HEK293 (cell line): Measurements from ENCODE around the gene ERCC6L.
A peak's percentile ranks its signal among the peaks of the same experiment; 100 is the strongest.

Source experiments
- CTCF ChIA-PET: fragments of 350-600 bp; formaldehyde crosslinking; extraction: SDS; loops from one replicate; lab custom pipeline; 2021; ENCODE audit warnings: antibody characterized with exemption; lab: Yijun Ruan, JAX
- POLR2A ChIA-PET: fragments of 300-600 bp; formaldehyde crosslinking; extraction: SDS; loops from one replicate; lab custom pipeline; 2020; ENCODE audit warnings: antibody characterized with exemption, inconsistent platforms; lab: Yijun Ruan, JAX
- H3K27ac ChIP-seq: fragments of 200-500 bp; sonication (Bioruptor generic); 2 replicates; pipeline ENCODE4 v1.5.1; 2014; ENCODE audit warnings: low read depth, low read length, control low read depth, inconsistent platforms; ENCODE audit errors: extremely low read depth
- H3K36me3 ChIP-seq, 2 experiments: fragments of 200-500 bp in 1 of 2; sonication (Bioruptor generic) in 1 of 2; 1 replicate in 1 of 2; 2 replicates in 1 of 2; pipeline ENCODE4 v1.5.1; 2014 to 2017; ENCODE audit warnings: inconsistent platforms in 2 of 2, low read length in 2 of 2; ENCODE audit not compliant: control insufficient read depth in 2 of 2, insufficient read depth in 1 of 2
- H3K4me1 ChIP-seq: fragments of 200-500 bp; sonication (Bioruptor generic); 2 replicates; pipeline ENCODE4 v1.5.1; 2014; ENCODE audit warnings: mild to moderate bottlenecking, low read length, inconsistent platforms; ENCODE audit not compliant: control insufficient read depth, insufficient read depth
- H3K4me3 ChIP-seq: 2 replicates; pipeline ENCODE4 v1.5.1; 2011; ENCODE audit warnings: low read depth, mild to moderate bottlenecking, control low read depth, low read length, moderate library complexity
- H3K9me3 ChIP-seq: fragments of 200-500 bp; sonication (Bioruptor generic); 2 replicates; pipeline ENCODE4 v1.5.1; 2014; ENCODE audit warnings: low read depth, low read length, inconsistent platforms; ENCODE audit not compliant: control insufficient read depth, insufficient read depth
- BCL11A ChIP-seq: fragments of 450-650 bp; formaldehyde crosslinking; IDR thresholded peaks from 2 replicates; pipeline ENCODE4 v1.5.1; 2016; ENCODE audit warnings: low read depth, missing biosample characterization, missing genetic modification characterization
- KLF10 ChIP-seq: fragments of 450-650 bp; IDR thresholded peaks from 2 replicates; pipeline ENCODE4 v1.5.1; 2018; ENCODE audit warnings: missing biosample characterization, mild to moderate bottlenecking, missing genetic modification characterization
- KLF7 ChIP-seq: fragments of 450-650 bp; formaldehyde crosslinking; IDR thresholded peaks from 2 replicates; pipeline ENCODE4 v1.5.1; 2016; ENCODE audit warnings: missing biosample characterization, missing genetic modification characterization, borderline replicate concordance
- MYNN ChIP-seq: fragments of 450-650 bp; formaldehyde crosslinking; IDR thresholded peaks from 2 replicates; pipeline ENCODE4 v1.5.1; 2016; ENCODE audit warnings: missing biosample characterization, missing genetic modification characterization, borderline replicate concordance
- OVOL3 ChIP-seq: fragments of 450-650 bp; formaldehyde crosslinking; IDR thresholded peaks from 2 replicates; pipeline ENCODE4 v1.5.1; 2016; ENCODE audit warnings: missing biosample characterization, missing genetic modification characterization
- REPIN1 ChIP-seq: fragments of 450-650 bp; formaldehyde crosslinking; IDR thresholded peaks from 2 replicates; pipeline ENCODE4 v1.5.1; 2017; ENCODE audit warnings: missing biosample characterization, missing genetic modification characterization, low read depth
- SP7 ChIP-seq: fragments of 450-650 bp; formaldehyde crosslinking; IDR thresholded peaks from 2 replicates; pipeline ENCODE4 v1.5.1; 2016; ENCODE audit warnings: missing biosample characterization, missing genetic modification characterization
- ZNF155 ChIP-seq: fragments of 450-650 bp; formaldehyde crosslinking; IDR thresholded peaks from 2 replicates; pipeline ENCODE4 v1.5.1; 2016; ENCODE audit warnings: missing biosample characterization, missing genetic modification characterization
- ZNF394 ChIP-seq: fragments of 450-650 bp; formaldehyde crosslinking; IDR thresholded peaks from 2 replicates; pipeline ENCODE4 v1.5.1; 2016; ENCODE audit warnings: missing biosample characterization, missing genetic modification characterization, mild to moderate bottlenecking, moderate library complexity, borderline replicate concordance
- ZNF416 ChIP-seq: fragments of 450-650 bp; formaldehyde crosslinking; IDR thresholded peaks from 2 replicates; pipeline ENCODE4 v1.5.1; 2016; ENCODE audit warnings: missing biosample characterization, missing genetic modification characterization
- ZNF521 ChIP-seq: fragments of 450-650 bp; formaldehyde crosslinking; IDR thresholded peaks from 2 replicates; pipeline ENCODE4 v1.5.1; 2017; ENCODE audit warnings: missing biosample characterization, mild to moderate bottlenecking, missing genetic modification characterization
- ZNF529 ChIP-seq: fragments of 450-650 bp; formaldehyde crosslinking; IDR thresholded peaks from 2 replicates; pipeline ENCODE4 v1.5.1; 2017; ENCODE audit warnings: missing genetic modification characterization, missing biosample characterization; ENCODE audit not compliant: insufficient replicate concordance
- ZNF530 ChIP-seq: fragments of 450-650 bp; formaldehyde crosslinking; IDR thresholded peaks from 2 replicates; pipeline ENCODE4 v1.5.1; 2016; ENCODE audit warnings: low read depth, missing biosample characterization, missing genetic modification characterization
- ZNF548 ChIP-seq: fragments of 450-650 bp; formaldehyde crosslinking; IDR thresholded peaks from 2 replicates; pipeline ENCODE4 v1.5.1; 2016; ENCODE audit warnings: missing biosample characterization, missing genetic modification characterization
- ZNF549 ChIP-seq: fragments of 450-650 bp; IDR thresholded peaks from 2 replicates; pipeline ENCODE4 v1.5.1; 2018; ENCODE audit warnings: missing biosample characterization, missing genetic modification characterization, mild to moderate bottlenecking, inconsistent platforms, moderate library complexity
- ZNF629 ChIP-seq: fragments of 450-650 bp; formaldehyde crosslinking; IDR thresholded peaks from 2 replicates; pipeline ENCODE4 v1.5.1; 2017; ENCODE audit warnings: missing biosample characterization, missing genetic modification characterization
- ZNF654 ChIP-seq: fragments of 450-650 bp; formaldehyde crosslinking; IDR thresholded peaks from 2 replicates; pipeline ENCODE4 v1.5.1; 2016; ENCODE audit warnings: low read depth, missing biosample characterization, missing genetic modification characterization
- ZNF76 ChIP-seq: fragments of 450-650 bp; formaldehyde crosslinking; IDR thresholded peaks from 2 replicates; pipeline ENCODE4; 2016; ENCODE audit warnings: low read depth, missing biosample characterization, missing genetic modification characterization, borderline replicate concordance
- TF ChIP-seq, protein P1 (sequence below): fragments of 450-650 bp; formaldehyde crosslinking; conservative IDR thresholded peaks from 2 replicates; pipeline ENCODE4 v1.5.1; 2016; ENCODE audit warnings: low read depth, missing biosample characterization, missing genetic modification characterization
- TF ChIP-seq, protein P2 (sequence below): fragments of 450-650 bp; formaldehyde crosslinking; IDR thresholded peaks from 2 replicates; pipeline ENCODE4 v1.5.1; 2017; ENCODE audit warnings: missing biosample characterization, mild to moderate bottlenecking, missing genetic modification characterization, moderate library complexity
- TF ChIP-seq, protein P3 (sequence below): fragments of 450-650 bp; formaldehyde crosslinking; IDR thresholded peaks from 2 replicates; pipeline ENCODE4 v1.5.1; 2016; ENCODE audit warnings: missing biosample characterization, missing genetic modification characterization
- TF ChIP-seq, protein P4 (sequence below): fragments of 450-650 bp; formaldehyde crosslinking; IDR thresholded peaks from 2 replicates; pipeline ENCODE4; 2016; ENCODE audit warnings: missing biosample characterization, missing genetic modification characterization

Gene ERCC6L

DNA sequence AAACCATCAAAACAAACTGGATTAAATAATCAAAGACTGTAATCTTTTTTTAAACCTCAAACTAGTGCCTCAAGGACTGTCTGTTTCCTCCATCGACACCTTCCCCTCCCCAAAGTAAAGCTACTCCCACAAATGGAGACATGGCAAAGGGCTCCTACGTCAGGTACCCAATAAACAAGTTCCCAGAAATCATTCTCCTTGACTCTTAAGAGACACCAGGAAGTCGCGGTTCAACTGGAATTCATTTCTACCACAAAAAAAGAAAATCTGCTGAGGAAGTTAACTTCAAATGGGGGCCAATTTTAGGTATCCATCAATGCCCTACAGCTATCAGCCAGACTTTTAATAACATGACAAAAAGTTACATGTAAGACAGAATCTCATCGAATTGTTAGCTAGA lies 35.7 kb upstream of the ERCC6L start:
- TF ChIP-seq ZNF529 (tag by site-specific recombination): no peak
- TF ChIP-seq, all 188 proteins: peak for 0
- Histone ChIP-seq H3K4me1 (peaks cover 10% of the 10 kb centered on the region), H3K27ac (no peak overlapping the region), H3K4me3 (no peak overlapping the region; the same call in 1 of the 2 replicates), H3K9me3 (no peaks in the 10 kb centered on the region), H3K36me3 (peaks cover 68 to 72% of the 10 kb centered on the region in 2 experiments)
- POLR2A ChIA-PET: interaction anchor here (1.0 to 3.6 kb wide), 2 partner anchors 11 to 36 kb away, joined by 6 to 60 read pairs; partner anchors contain the start of gene ERCC6L
- CTCF ChIA-PET: interaction anchor here (0.6 to 3.3 kb wide), 3 partner anchors 30 to 1283 kb away, joined by 3 to 44 read pairs (median 4); no protein-coding TSS in a partner anchor

DNA sequence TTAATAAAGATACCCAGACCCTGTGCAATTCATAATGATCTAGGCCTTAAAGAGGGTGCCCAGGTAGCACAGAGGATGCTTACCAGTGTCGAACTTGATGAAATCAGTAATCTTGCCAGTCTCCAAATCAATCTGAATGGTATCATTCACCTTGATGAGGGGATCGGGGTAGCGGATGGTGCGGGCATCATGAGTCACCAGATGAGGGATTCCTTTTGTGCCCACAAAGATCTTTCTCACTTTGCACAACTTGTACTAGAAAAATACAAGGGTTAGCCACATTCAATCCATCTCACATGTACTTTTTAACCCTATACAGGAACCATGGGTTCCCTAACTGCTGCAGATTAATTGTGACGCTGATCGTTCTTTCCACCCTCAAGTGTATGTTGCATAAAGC lies 34.9 kb upstream of the ERCC6L start:
- peaks cover 10% of the 10 kb centered on the region for H3K4me1 ChIP-seq
- TF ChIP-seq ZNF548 (tag by site-specific recombination): no peak
- no peak for TF ChIP-seq BCL11A (tag by site-specific recombination)
- no peak for TF ChIP-seq KLF10 (tag by site-specific recombination)
- TF ChIP-seq, protein P1, sequence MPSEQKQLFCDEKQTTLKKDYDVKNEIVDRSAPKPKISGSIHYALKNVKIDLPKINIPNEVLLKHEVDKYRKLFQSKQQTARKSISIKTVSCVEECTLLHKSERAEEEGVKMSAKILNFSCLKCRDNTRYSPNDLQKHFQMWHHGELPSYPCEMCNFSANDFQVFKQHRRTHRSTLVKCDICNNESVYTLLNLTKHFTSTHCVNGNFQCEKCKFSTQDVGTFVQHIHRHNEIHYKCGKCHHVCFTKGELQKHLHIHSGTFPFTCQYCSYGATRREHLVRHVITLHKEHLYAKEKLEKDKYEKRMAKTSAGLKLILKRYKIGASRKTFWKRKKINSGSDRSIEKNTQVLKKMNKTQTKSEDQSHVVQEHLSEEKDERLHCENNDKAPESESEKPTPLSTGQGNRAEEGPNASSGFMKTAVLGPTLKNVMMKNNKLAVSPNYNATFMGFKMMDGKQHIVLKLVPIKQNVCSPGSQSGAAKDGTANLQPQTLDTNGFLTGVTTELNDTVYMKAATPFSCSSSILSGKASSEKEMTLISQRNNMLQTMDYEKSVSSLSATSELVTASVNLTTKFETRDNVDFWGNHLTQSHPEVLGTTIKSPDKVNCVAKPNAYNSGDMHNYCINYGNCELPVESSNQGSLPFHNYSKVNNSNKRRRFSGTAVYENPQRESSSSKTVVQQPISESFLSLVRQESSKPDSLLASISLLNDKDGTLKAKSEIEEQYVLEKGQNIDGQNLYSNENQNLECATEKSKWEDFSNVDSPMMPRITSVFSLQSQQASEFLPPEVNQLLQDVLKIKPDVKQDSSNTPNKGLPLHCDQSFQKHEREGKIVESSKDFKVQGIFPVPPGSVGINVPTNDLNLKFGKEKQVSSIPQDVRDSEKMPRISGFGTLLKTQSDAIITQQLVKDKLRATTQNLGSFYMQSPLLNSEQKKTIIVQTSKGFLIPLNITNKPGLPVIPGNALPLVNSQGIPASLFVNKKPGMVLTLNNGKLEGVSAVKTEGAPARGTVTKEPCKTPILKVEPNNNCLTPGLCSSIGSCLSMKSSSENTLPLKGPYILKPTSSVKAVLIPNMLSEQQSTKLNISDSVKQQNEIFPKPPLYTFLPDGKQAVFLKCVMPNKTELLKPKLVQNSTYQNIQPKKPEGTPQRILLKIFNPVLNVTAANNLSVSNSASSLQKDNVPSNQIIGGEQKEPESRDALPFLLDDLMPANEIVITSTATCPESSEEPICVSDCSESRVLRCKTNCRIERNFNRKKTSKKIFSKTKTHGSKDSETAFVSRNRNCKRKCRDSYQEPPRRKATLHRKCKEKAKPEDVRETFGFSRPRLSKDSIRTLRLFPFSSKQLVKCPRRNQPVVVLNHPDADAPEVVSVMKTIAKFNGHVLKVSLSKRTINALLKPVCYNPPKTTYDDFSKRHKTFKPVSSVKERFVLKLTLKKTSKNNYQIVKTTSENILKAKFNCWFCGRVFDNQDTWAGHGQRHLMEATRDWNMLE: no peak
- TF ChIP-seq ZNF155: no peak
- TF ChIP-seq ZNF530: no peak
- no peak for TF ChIP-seq OVOL3 (tag by site-specific recombination)
- TF ChIP-seq ZNF654: no peak
- TF ChIP-seq ZNF629 (tag by site-specific recombination): no peak
- TF ChIP-seq ZNF394 (tag by site-specific recombination): no peak
- no peak for TF ChIP-seq REPIN1 (tag by site-specific recombination)
- TF ChIP-seq ZNF521 (tag by site-specific recombination): no peak
- no peak for TF ChIP-seq ZNF416
- TF ChIP-seq, protein P2, sequence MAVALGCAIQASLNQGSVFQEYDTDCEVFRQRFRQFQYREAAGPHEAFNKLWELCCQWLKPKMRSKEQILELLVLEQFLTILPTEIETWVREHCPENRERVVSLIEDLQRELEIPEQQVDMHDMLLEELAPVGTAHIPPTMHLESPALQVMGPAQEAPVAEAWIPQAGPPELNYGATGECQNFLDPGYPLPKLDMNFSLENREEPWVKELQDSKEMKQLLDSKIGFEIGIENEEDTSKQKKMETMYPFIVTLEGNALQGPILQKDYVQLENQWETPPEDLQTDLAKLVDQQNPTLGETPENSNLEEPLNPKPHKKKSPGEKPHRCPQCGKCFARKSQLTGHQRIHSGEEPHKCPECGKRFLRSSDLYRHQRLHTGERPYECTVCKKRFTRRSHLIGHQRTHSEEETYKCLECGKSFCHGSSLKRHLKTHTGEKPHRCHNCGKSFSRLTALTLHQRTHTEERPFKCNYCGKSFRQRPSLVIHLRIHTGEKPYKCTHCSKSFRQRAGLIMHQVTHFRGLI: no peak
- TF ChIP-seq, all 188 proteins: peak for 0
- H3K27ac ChIP-seq: no peak overlapping the region
- H3K36me3 ChIP-seq: peaks cover 76 to 80% of the 10 kb centered on the region in 2 experiments
- no peaks in the 10 kb centered on the region for H3K9me3 ChIP-seq
- no peak overlapping the region for H3K4me3 ChIP-seq
- CTCF ChIA-PET: no interaction called here
- POLR2A ChIA-PET: interaction anchor here (1.5 kb wide), 1 partner anchor 93 kb away, joined by 3 read pairs; no protein-coding TSS in a partner anchor

DNA sequence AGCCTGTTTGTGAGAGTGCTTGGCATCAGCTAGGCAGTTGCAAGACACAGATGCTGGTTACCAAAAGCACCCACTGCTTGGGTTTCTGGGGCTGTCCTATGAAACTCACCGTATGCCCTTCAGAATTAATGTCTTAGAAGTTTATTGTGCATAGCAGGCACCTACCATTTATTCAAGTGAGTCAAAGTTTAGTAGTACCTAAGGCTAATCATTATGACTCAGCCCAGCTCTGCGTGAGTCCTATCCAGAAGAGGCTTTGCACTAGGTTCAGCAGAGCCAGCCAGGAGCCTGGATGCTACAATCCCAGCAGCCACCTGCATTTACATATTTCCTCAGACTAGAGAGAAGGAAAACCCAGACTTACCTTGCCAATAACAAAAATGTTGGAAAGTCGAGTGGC lies 34.0 kb upstream of the ERCC6L start:
- Histone ChIP-seq H3K27ac (peak overlapping the region; percentile 37; the same call in 1 of the 2 replicates), H3K4me1 (peaks cover 10% of the 10 kb centered on the region), H3K4me3 (no peak overlapping the region), H3K36me3 (peaks cover 84 to 88% of the 10 kb centered on the region in 2 experiments), H3K9me3 (no peaks in the 10 kb centered on the region)
- POLR2A ChIA-PET: interaction anchor here (1.0 to 1.5 kb wide), 2 partner anchors 12 to 92 kb away, joined by 3 read pairs; no protein-coding TSS in a partner anchor
- CTCF ChIA-PET: no interaction called here
- no peak for TF ChIP-seq ZNF549 (tag by site-specific recombination)
- no peak for TF ChIP-seq BCL11A (tag by site-specific recombination)
- no peak for TF ChIP-seq KLF7 (tag by site-specific recombination)
- TF ChIP-seq, protein P3, sequence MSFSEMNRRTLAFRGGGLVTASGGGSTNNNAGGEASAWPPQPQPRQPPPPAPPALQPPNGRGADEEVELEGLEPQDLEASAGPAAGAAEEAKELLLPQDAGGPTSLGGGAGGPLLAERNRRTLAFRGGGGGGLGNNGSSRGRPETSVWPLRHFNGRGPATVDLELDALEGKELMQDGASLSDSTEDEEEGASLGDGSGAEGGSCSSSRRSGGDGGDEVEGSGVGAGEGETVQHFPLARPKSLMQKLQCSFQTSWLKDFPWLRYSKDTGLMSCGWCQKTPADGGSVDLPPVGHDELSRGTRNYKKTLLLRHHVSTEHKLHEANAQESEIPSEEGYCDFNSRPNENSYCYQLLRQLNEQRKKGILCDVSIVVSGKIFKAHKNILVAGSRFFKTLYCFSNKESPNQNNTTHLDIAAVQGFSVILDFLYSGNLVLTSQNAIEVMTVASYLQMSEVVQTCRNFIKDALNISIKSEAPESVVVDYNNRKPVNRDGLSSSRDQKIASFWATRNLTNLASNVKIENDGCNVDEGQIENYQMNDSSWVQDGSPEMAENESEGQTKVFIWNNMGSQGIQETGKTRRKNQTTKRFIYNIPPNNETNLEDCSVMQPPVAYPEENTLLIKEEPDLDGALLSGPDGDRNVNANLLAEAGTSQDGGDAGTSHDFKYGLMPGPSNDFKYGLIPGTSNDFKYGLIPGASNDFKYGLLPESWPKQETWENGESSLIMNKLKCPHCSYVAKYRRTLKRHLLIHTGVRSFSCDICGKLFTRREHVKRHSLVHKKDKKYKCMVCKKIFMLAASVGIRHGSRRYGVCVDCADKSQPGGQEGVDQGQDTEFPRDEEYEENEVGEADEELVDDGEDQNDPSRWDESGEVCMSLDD: no peak
- TF ChIP-seq, protein P4, sequence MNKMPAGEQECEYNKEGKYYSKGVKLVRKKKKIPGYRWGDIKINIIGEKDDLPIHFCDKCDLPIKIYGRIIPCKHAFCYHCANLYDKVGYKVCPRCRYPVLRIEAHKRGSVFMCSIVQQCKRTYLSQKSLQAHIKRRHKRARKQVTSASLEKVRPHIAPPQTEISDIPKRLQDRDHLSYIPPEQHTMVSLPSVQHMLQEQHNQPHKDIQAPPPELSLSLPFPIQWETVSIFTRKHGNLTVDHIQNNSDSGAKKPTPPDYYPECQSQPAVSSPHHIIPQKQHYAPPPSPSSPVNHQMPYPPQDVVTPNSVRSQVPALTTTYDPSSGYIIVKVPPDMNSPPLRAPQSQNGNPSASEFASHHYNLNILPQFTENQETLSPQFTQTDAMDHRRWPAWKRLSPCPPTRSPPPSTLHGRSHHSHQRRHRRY: no peak
- TF ChIP-seq ZNF76 (tag by site-specific recombination): no peak
- no peak for TF ChIP-seq MYNN (tag by site-specific recombination)
- peak; percentile 37; the same call in 1 of the 2 replicates for TF ChIP-seq SP7
